Heart left ventricle (tissue), 16 donors: ENCODE measurements around the gene HHAT. TPM values are rescaled to one million over a fixed set of nuclear protein-coding genes. Genes with fewer than 3 reads are reported as not detected.

Experiments
- ATAC-seq, 4 donors: fragments of 200-7000 bp; cut with Tn5 transposase; one replicate each; pipeline ENCODE4 v1.9.1; 2020 to 2022; ENCODE audit warnings: moderate library complexity in 4 of 4, mild to moderate bottlenecking in 3 of 4, moderate number of reproducible peaks in 1 of 4
- DNase-seq, 5 donors: peaks; one replicate each; pipeline ENCODE4 v3.0.0-alpha.2; 2020
- H3K27ac ChIP-seq, 12 donors: fragments of 200-600 bp; sonication (generic) in 4 of 12; one replicate each; pipeline versions ENCODE4 v1.5.0 to v1.8.0; 2016 to 2022; ENCODE audit warnings: mild to moderate bottlenecking in 2 of 12
- H3K27me3 ChIP-seq, 9 donors: fragments of 200-600 bp; sonication (generic) in 2 of 9; one replicate each; pipeline versions ENCODE4 v1.5.1 to v1.8.0; 2016 to 2022; ENCODE audit warnings: mild to moderate bottlenecking in 3 of 9
- H3K36me3 ChIP-seq, 9 donors: fragments of 200-600 bp; sonication (generic) in 2 of 9; one replicate each; pipeline versions ENCODE4 v1.5.0 to v1.8.0; 2018 to 2022; ENCODE audit warnings: mild to moderate bottlenecking in 2 of 9
- H3K4me1 ChIP-seq, 12 donors: fragments of 200-600 bp; sonication (generic) in 4 of 12; one replicate each; pipeline versions ENCODE4 v1.5.0 to v1.8.0; 2016 to 2022; ENCODE audit warnings: mild to moderate bottlenecking in 3 of 12
- H3K4me3 ChIP-seq, 12 donors: fragments of 200-600 bp; sonication (generic) in 4 of 12; one replicate each; pipeline versions ENCODE4 v1.5.0 to v1.8.0; 2017 to 2022; ENCODE audit warnings: mild to moderate bottlenecking in 9 of 12, moderate library complexity in 4 of 12
- H3K9me3 ChIP-seq, 12 donors: fragments of 200-600 bp; sonication (generic) in 4 of 12; one replicate each; pipeline versions ENCODE4 v1.5.0 to v1.8.0; 2016 to 2022; ENCODE audit warnings: mild to moderate bottlenecking in 1 of 12
- POLR2A ChIP-seq, 2 donors: fragments of 450-650 bp; IDR thresholded peaks; one replicate each; pipeline ENCODE4 v1.6.1; 2017; ENCODE audit warnings: antibody characterized with exemption in 2 of 2, mild to moderate bottlenecking in 2 of 2, moderate library complexity in 2 of 2
- WGBS, 4 donors: extraction: QIAGEN DNeasy Blood & Tissue Kit in 2 of 4; methylation state at CpG; one replicate each; pipeline versions ENCODE4 v1.1.5 to v1.1.7; 2013 to 2018; 5-methylcytosine and 5-hydroxymethylcytosine counted together
- intact Hi-C, 10 donors: fragments of 100-400 bp; cut with DNase I; formaldehyde crosslinking; loops; one replicate each; pipeline versions ENCODE4 v1.11.1 to v1.14.2; 2022
- polyA plus RNA-seq, 2 donors: library from polyadenylated mRNA; stranded (reverse); fragments of 200-250 nt; gene quantifications; one replicate each; pipeline ENCODE4 v1.2.3, GENCODE V29; 2013
- total RNA-seq, 9 donors: library from RNA; depleted of rRNA in 2 of 9; stranded (reverse); fragments of >200 nt in 2 of 9; fragmentation: NEBNext Ultra II Directional in 3 of 9; extraction: Animal tissue kit (Norgen Biotek cat#: 25700) in 3 of 9; gene quantifications; one replicate each; pipeline versions ENCODE4 v1.1.0 to v1.2.4, GENCODE V29; 2016 to 2023
- TF ChIP-seq, protein P1 (sequence below), 12 donors: fragments of 200-600 bp; sonication (generic) in 4 of 12; IDR thresholded peaks; one replicate each; pipeline versions ENCODE4 v1.5.0 to v1.8.0; 2018 to 2022; ENCODE audit warnings: antibody characterized with exemption in 12 of 12, mild to moderate bottlenecking in 5 of 12
- donor health status: ischemic (EF 13 %, LVEDD 7.1; RV severe dilation, severe dysfunction).
- donor health status: healthy with polysubstance abuse.
- donor health status: DM: no; HTN: yes; CAD: no.
- donor health status: DM: no; HTN: no; CAD: no.
- donor health status: ischemic (EF 25% LVEDD 6.9; RV normal size, moderate dysfunction).
- donor health status: ischemic (EF 25% LVEDD 5.7; RV mildly dilated, moderate dysfunction).
- donor health status: healthy.
- donor health status: DM: yes; HTN: yes; CAD: no.
- donor health status: ischemic (EF 35%, LVEDD 5.7; RV mildly dilated, moderate dysfunction).
- donor health status: nonischemic (EF 11% LVEDD 7.7; RV severe dilation, severe dysfunction).
- donor health status: DM: yes; HTN: yes; CAD: no.
- donor health status: PGD.
- donor health status: ischemic (EF 29% LVEDD 5.4; RV normal size, mild dysfunction).
- donor health status: nonischemic (EF 23%, LVEDD 6.1; RV moderate dilation, normal function).

Gene HHAT
- total and polyA plus RNA-seq, 11 donors, result 0.98 to 4.7 (median 2.8) TPM

DNA sequence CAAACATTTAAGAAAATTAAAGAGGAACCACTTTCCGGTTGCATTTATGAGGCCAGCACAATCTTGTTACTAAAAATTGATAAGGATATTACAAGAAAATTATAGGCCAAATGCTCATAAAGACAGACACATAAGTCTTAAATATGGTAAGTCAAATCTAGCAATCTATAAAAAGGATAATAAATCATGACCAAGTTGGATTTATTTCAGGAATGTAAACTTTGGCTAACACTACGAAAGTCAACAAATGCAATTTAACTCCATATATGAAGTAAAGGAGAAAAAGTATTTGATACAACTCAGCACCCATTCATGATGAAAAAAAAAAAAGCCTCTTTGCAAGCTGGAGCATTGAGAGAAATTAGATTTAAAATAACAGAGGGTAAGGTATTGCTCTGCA is 6.3 kb downstream of the HHAT start:
- Histone ChIP-seq H3K4me1 (peaks cover 0 to 14% (median 5%) of the 10 kb centered on the region in 12 donors), H3K4me3 (no peak overlapping the region), H3K27me3 (no peaks in the 10 kb centered on the region), H3K27ac (no peak overlapping the region), H3K36me3 (no peaks in the 10 kb centered on the region), H3K9me3 (no peaks in the 10 kb centered on the region)
- no peak for DNase-seq
- intact Hi-C loops, result no loop called here
- no peak for ATAC-seq
- no peak for TF ChIP-seq POLR2A (IDR thresholded peaks at IDR 0.05)
- TF ChIP-seq, protein P1, sequence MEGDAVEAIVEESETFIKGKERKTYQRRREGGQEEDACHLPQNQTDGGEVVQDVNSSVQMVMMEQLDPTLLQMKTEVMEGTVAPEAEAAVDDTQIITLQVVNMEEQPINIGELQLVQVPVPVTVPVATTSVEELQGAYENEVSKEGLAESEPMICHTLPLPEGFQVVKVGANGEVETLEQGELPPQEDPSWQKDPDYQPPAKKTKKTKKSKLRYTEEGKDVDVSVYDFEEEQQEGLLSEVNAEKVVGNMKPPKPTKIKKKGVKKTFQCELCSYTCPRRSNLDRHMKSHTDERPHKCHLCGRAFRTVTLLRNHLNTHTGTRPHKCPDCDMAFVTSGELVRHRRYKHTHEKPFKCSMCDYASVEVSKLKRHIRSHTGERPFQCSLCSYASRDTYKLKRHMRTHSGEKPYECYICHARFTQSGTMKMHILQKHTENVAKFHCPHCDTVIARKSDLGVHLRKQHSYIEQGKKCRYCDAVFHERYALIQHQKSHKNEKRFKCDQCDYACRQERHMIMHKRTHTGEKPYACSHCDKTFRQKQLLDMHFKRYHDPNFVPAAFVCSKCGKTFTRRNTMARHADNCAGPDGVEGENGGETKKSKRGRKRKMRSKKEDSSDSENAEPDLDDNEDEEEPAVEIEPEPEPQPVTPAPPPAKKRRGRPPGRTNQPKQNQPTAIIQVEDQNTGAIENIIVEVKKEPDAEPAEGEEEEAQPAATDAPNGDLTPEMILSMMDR (IDR thresholded peaks at IDR 0.05), result no peak
- WGBS, 4 donors, result 77 to 93% (median 90%) methylated on average over 2 of the region's 2 CpGs

GRCh38 chr1:210336362-210336761 is 7.7 kb downstream of the HHAT start:
- 96 to 100% (median 98%) methylated on average over 2 of the region's 2 CpGs for WGBS, 4 donors
- H3K27ac ChIP-seq, result no peak overlapping the region
- H3K9me3 ChIP-seq, result no peaks in the 10 kb centered on the region
- DNase-seq (no peak), ATAC-seq (no peak)
- no peak overlapping the region for H3K4me3 ChIP-seq
- TF ChIP-seq, protein P1 (IDR thresholded peaks at IDR 0.05), result no peak
- TF ChIP-seq POLR2A (IDR thresholded peaks at IDR 0.05), result no peak
- H3K36me3 ChIP-seq, result no peaks in the 10 kb centered on the region
- intact Hi-C loops, result no loop called here
- peaks cover 0 to 11% (median 0%) of the 10 kb centered on the region in 12 donors for H3K4me1 ChIP-seq
- H3K27me3 ChIP-seq, result no peaks in the 10 kb centered on the region

DNA sequence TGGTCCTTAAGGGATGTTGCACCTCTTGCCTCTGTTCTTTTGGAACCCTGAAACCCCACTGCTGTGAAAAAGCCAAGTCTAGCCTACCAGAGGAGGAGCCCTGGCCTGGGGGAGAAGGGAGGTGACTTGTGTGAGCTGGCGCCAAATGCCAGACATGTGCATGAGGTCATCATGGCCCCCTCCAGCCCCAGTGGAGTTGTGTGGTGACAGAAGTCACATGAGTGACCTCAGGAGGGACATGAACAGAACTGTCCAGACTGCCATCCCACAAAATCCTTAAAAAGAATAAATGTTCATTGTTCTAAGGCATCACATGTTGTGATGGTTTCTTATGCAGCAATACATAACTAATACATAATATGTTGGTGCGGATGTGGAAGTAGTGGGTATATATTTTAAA is 10.8 kb downstream of the HHAT start:
- intact Hi-C loops, result no loop called here
- WGBS, 4 donors, result 92 to 100% (median 97%) methylated on average over 1 to 2 of the region's 2 CpGs
- Histone ChIP-seq H3K9me3 (no peaks in the 10 kb centered on the region), H3K4me1 (peaks cover 0 to 24% (median 5%) of the 10 kb centered on the region in 12 donors), H3K27me3 (no peaks in the 10 kb centered on the region), H3K27ac (no peak overlapping the region), H3K4me3 (no peak overlapping the region), H3K36me3 (no peaks in the 10 kb centered on the region)
- TF ChIP-seq, protein P1 (IDR thresholded peaks at IDR 0.05), result no peak
- no peak for TF ChIP-seq POLR2A (IDR thresholded peaks at IDR 0.05)
- ATAC-seq (no peak), DNase-seq (no peak)

GRCh38 chr1:210340311-210340710 is 11.6 kb downstream of the HHAT start:
- no peaks in the 10 kb centered on the region for H3K9me3 ChIP-seq
- H3K27ac ChIP-seq, result no peak overlapping the region
- no peaks in the 10 kb centered on the region for H3K27me3 ChIP-seq
- intact Hi-C loops, result no loop called here
- no peak for ATAC-seq
- no peak overlapping the region for H3K4me3 ChIP-seq
- no peak for DNase-seq
- TF ChIP-seq POLR2A (IDR thresholded peaks at IDR 0.05), result no peak
- TF ChIP-seq, protein P1 (IDR thresholded peaks at IDR 0.05), result no peak
- H3K4me1 ChIP-seq, result peaks cover 0 to 24% (median 5%) of the 10 kb centered on the region in 12 donors
- WGBS, 4 donors, result 82 to 91% (median 89%) methylated on average over 3 of the region's 3 CpGs
- H3K36me3 ChIP-seq, result no peaks in the 10 kb centered on the region
